H4 (cell line): ENCODE data around the gene RELCH. TPM values are rescaled to one million over a fixed set of nuclear protein-coding genes. Genes with fewer than 3 reads are reported as not detected.

ENCODE experiments used
- DNase-seq: peaks from one replicate; pipeline ENCODE4 v3.0.0-alpha.2; 2015; ENCODE audit warnings: low spot score
- total RNA-seq: library from RNA; depleted of rRNA; stranded (reverse); fragments of >200 nt; shearing (Covaris generic); gene quantifications from 2 replicates; pipeline ENCODE4 v1.2.3, GENCODE V29; 2014

The RELCH gene
- total RNA-seq, 1 experiment from 2014 or later = 19.4 TPM

GRCh38 chr18:62258093-62258492 is 71.0 kb downstream of the RELCH start:
- DNase-seq = no peak

GRCh38 chr18:62258616-62259015 is 71.6 kb downstream of the RELCH start:
- no peak for DNase-seq

- DNase-seq = no peak
Observed at GRCh38 chr18:62262061-62262460, 75.0 kb downstream of the RELCH start.

- DNase-seq = no peak
Observed at GRCh38 chr18:62264984-62265383, 77.9 kb downstream of the RELCH start.

- DNase-seq = no peak
Observed at GRCh38 chr18:62277045-62277444, 90.0 kb downstream of the RELCH start.

- DNase-seq = no peak
Observed at GRCh38 chr18:62279561-62279960, 92.5 kb downstream of the RELCH start.

- DNase-seq = no peak
Observed at GRCh38 chr18:62280058-62280457, 93.0 kb downstream of the RELCH start.

- no peak for DNase-seq
Observed at GRCh38 chr18:62280786-62281185, 93.7 kb downstream of the RELCH start.

GRCh38 chr18:62281684-62282083 is 94.6 kb downstream of the RELCH start:
- no peak for DNase-seq

- no peak for DNase-seq
Observed at GRCh38 chr18:62282188-62282629, 95.2 kb downstream of the RELCH start.

GRCh38 chr18:62284637-62285036 is 97.6 kb downstream of the RELCH start:
- no peak for DNase-seq

- no peak for DNase-seq
Observed at GRCh38 chr18:62285281-62285680, 98.2 kb downstream of the RELCH start.

- DNase-seq = no peak
Observed at GRCh38 chr18:62287781-62288664, 101.0 kb downstream of the RELCH start.

GRCh38 chr18:62288665-62289008 is 101.6 kb downstream of the RELCH start:
- DNase-seq = no peak

- DNase-seq = no peak
Observed at GRCh38 chr18:62289047-62289446, 102.0 kb downstream of the RELCH start.

- DNase-seq = no peak
Observed at GRCh38 chr18:62294073-62294472, 107.0 kb downstream of the RELCH start.

GRCh38 chr18:62300359-62300963 is 113.4 kb downstream of the RELCH start:
- DNase-seq = no peak

- DNase-seq = no peak
Observed at GRCh38 chr18:62301322-62301721, 114.3 kb downstream of the RELCH start.

- DNase-seq = no peak
Observed at GRCh38 chr18:62312851-62313250, 125.8 kb downstream of the RELCH start.

GRCh38 chr18:62318228-62319180 is 131.4 kb downstream of the RELCH start:
- DNase-seq = no peak

- no peak for DNase-seq
Observed at GRCh38 chr18:62321201-62321600, 134.1 kb downstream of the RELCH start.

- no peak for DNase-seq
Observed at GRCh38 chr18:62323483-62324180, 136.6 kb downstream of the RELCH start.
